ENCODE data around the gene CHRNA4. TPM values are rescaled to one million over a fixed set of nuclear protein-coding genes. Genes with fewer than 3 reads are reported as not detected.

The CHRNA4 gene
- total RNA-seq, 1 donor from 2014 or later: 1.8 TPM

Small RNA genes lying within 50 kb of the gene (small RNA-seq; reads per million reads assigned to genes)
- not detected for gene RNU6-994P (ENCODE audit: low replicate concordance)

Other genes with a start within 250 kb of the CHRNA4 start
- gene YTHDF1, start 145.2 kb downstream of the CHRNA4 start, total RNA-seq: 29.1 TPM
- 0.31 TPM for gene BIRC7, start 125.4 kb downstream of the CHRNA4 start, total RNA-seq
- gene NKAIN4, start 106.9 kb downstream of the CHRNA4 start, total RNA-seq: 10.4 TPM
- 47.1 TPM for gene ARFGAP1, start 88.5 kb downstream of the CHRNA4 start, total RNA-seq
- 6.2 TPM for gene COL20A1, start 68.2 kb downstream of the CHRNA4 start, total RNA-seq
- 2.6 TPM for gene KCNQ2, start 111.3 kb upstream of the CHRNA4 start, total RNA-seq
- gene EEF1A2, start 137.7 kb upstream of the CHRNA4 start, total RNA-seq: 858 TPM
- 35.2 TPM for gene PPDPF, start 159.4 kb upstream of the CHRNA4 start, total RNA-seq
- gene PTK6, start 176.0 kb upstream of the CHRNA4 start, total RNA-seq: 4.6 TPM
- not detected for gene SRMS, start 186.4 kb upstream of the CHRNA4 start, total RNA-seq
- 0.10 TPM for gene FNDC11, start 192.8 kb upstream of the CHRNA4 start, total RNA-seq
- 27.1 TPM for gene HELZ2, start 212.9 kb upstream of the CHRNA4 start, total RNA-seq

Data from tongue (tissue), 2 donors.